IPS DF 4.7 (cell line): ENCODE data around the gene LAG3.
A peak's percentile ranks its signal among the peaks of the same experiment; 100 is the strongest.

Source experiments
- DNase-seq: peaks from one replicate; pipeline ENCODE4 v3.0.0-alpha.2; 2013; ENCODE audit warnings: low spot score; ENCODE audit errors: extremely low read depth

The LAG3 gene

DNA sequence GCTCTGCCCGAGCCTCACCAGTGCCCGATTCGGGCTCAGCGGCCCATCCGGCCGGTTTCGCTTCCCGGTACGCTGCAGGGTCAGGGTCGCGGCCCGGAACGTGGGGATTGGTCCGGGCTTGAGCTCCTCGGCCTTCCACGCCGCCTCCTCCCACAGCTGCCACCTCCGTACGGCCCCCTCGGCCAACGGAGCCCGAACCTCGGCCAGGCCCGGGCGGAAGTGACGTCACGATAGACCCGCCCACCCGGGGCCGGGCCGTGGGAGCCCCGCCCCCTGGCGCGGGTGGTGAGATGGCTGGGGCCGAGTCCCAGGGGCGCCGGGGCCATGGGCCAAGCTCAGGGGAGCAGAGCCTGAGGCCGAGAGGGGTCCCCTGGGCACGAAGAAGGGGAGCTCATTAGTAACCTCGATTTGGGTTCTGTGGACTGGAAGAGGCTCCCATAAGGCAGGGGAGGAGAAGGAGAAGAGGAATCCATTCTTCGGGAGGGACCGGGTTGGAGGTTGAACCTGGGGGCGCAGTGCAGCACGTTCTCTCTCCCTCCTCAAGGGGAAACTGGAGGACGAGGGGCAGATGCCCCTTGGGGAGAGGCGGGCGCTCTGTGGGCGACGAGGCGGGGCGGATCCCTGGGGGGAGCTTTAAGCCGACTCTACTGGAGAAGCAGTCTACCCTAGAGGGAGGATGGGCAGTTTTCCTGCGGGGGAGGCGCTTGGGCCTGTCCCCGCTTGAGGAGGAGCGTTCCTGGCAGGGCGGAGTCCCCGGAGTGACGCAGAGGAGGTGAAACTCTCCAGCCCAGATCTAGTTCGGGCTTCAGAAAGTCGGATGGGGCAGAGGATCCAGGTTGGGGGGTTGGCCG, 19.2 kb upstream of the LAG3 start, which contains the start of gene MLF2:
Gene MLF2, minus strand, starts transcription at position 221 of the 851 bp plus-strand sequence. CDS start 807 bp downstream, outside the sequence.
- no peak for DNase-seq

DNA sequence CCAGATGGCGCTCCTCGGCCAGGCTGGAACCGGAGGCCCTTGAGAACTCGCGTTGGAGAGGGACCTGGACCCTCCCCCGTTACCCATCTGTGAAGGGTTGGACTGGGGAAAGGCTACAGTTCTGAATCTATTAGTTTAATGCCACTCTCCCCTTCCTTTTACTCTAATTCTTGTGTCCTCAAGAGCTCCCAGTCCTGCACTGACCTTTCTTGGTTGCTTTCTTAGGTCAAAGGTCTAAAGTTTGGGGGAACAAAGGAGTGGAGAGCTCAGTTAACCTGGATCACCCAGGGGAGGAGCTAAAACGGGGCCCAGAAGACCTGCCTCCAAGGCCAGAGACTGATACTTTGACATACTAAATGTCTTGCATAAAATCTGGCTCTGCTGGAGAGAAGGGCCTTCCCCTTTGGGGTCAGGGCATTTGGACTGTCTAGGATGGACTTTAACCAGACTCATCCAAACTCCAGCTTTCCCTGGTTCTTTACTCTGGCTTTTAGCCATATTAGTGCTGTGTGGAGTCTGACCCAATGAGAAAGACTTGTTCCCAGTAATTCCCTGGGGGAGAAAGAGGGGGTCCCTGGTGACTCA, 18.5 kb upstream of the LAG3 start:
- no peak for DNase-seq

DNA sequence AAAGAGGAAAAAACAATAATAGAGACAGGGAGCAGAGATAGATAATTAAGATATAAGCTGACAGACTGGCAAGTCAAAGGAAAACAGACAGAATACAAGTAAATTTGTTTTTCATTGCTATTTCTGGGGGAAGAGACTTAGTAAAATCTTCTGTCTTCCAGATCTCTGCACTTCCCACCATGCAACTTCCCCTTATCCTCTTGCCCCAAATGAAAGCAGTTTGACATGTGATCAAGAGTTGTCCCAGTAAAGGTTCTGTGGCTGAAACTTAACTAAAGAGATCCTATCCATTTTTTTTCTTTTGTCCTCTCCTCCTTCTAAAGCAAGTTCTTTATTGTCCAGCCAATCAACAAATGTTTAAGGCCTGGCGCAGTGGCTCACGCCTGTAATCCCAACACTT, 17.9 kb upstream of the LAG3 start:
- DNase-seq, result no peak

DNA sequence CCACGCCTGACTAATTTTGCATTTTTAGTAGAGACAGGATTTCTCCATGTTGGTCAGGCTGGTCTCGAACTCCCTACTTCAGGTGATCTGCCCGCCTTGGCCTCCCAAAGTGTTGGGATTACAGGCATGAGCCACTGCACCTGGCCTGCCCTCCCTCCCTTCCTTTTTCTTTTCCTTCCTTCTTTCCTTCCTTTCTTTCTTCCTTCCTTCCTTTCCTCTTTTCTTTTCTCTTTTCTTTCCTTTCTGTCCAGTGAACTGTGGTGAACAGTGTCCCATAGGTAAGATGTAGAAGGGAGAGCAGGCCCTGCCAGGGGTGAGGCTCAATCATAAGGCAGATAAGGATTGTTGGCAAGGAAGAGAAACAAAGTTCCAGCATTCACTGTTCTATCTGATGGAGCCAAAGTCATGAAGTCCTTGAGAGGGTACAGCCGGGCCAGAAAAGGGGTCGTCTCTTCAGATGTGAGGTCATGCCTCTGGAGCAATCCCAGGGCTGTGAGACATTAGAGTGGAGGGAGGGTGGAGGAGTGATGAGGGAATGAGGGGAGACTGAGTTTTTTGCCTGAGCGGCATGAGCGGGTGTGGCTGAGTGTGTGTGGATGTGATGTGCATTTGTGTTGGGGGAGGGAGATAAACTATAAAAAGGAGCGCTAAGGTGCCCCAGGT, 15.2 kb upstream of the LAG3 start:
- no peak for DNase-seq

DNA sequence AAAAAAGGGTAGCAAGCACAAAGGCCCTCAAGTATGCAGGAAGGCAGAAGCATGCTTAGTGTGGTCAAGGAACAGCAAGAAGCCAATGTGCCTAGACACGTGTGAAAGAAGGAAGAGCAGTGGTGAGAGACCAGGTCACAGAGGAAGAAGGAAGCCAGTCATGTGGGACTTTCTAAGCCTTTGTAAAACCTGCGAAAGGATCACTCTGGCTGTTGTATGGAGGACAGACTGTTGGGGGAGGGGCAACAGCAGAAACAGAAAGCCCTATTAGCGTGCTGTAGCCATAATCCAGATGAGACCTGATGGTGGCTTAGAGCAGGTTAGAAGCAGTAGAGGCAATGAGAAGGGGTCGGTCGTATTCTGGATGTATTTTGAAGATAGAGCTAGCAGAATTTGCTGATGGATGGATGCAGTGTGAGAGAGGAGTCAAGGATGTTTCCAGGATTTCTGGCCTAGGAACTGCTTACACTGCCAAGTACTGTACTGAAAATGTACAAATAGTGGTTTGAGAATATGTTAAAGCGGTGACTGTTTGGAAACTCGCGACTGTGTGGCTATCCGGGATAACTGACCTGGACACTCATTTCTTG, 13.7 kb upstream of the LAG3 start:
- no peak for DNase-seq

DNA sequence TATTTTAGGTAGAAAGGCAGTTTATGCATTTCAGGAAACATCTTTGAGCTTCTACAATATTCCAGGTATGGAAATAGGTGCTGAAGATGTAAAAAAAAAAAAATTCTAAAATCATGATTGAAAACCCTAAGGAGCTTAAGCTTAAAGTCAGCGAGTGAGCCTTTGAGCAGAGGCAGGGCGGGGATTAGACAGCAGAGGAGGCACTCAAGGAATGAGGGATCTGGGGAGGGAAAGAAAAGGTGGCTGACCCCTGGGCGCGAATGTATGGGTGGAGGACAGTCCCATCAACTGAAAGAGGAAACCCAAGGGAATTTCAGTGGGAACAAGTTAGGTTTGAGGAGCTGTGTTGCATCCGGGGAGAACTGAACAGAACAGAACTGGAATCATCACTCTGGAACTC, 12.6 kb upstream of the LAG3 start:
- no peak for DNase-seq

DNA sequence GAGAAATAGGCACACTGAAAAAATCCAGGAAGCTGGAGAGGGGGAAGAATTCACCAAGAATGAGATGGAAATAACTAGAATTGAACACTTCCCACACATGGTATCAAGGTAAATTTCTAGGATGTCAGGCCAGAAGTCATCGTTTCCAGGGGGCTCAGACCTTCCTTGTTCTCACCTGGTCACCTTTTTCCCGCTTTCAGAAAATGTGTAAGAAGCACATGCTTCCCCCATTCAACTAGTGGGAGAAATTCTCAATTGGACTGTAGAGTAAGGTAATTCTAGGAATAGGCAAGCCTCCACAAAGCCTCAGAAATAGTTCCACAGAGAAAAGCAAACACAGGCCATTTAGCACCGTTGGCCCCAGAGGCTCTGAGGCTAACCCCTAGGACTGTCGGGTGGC, 8.9 kb upstream of the LAG3 start:
- no peak for DNase-seq

DNA sequence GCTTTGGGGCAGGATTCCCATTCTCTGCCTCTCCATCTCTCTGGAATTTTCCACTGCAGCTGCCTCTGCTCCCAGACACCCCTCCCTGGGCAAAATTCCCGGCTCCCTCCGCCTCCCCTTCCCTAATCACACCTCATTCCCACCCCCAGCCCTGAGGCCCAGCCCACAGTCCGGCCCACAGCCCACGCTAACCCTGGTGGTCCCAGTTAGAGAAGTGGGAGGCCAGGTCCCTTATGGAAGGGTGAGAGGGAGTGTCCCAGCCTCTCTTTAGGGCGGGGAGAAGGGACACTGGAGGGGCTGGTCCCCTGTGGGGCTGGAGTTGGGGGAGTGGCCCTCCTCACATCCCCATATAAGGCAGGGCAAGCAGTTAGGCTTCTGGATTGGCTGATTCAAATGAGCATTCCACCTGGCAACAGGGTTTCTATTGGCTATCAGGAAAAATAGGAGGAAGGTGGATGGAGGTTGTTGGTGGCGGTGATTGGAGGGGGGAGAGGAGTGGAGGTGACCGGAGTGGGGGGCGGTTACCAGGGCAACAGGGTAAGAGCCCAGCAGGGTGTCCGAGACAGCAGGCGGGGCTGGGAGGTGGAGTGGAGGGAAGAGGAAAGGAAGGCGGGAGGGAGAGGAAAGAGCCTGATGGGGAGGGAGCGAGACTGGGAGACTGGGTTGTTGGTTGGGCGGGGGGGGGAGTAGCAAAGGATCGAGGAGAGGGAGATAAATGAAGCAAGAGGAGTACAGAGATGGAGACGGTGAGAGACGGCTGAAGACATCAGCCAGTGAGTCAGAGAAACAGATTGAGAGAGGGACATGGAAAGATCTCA, 8.1 kb upstream of the LAG3 start:
- DNase-seq, result peak; percentile 99

DNA sequence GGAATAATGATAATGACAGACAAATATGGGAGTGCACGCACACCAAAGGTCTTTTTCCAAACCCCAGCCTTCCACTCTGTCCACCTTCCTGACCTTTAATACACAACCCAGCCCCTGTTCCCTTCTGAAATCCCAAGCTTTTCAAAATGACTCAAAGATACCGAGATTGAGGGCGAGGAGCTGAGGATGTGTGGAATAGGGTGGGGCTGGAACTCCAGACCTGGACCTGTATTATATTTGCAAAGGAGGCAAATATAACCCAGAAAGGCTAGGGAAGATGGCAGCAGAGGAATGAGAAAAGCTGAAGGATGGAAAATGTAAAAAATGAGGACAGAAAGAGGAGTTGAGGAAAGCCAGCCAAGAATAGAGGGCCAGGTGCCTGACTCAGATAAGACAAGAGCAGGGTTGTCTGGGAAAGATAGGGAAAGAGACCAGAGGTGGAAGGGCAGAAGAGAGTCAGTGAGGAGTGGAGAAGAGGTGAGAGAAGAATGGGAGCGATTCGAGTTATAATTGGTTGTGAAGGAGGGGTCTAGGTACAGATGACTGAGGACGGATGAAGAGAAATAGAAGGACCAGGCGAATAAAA, 7.2 kb upstream of the LAG3 start:
- DNase-seq, result no peak

DNA sequence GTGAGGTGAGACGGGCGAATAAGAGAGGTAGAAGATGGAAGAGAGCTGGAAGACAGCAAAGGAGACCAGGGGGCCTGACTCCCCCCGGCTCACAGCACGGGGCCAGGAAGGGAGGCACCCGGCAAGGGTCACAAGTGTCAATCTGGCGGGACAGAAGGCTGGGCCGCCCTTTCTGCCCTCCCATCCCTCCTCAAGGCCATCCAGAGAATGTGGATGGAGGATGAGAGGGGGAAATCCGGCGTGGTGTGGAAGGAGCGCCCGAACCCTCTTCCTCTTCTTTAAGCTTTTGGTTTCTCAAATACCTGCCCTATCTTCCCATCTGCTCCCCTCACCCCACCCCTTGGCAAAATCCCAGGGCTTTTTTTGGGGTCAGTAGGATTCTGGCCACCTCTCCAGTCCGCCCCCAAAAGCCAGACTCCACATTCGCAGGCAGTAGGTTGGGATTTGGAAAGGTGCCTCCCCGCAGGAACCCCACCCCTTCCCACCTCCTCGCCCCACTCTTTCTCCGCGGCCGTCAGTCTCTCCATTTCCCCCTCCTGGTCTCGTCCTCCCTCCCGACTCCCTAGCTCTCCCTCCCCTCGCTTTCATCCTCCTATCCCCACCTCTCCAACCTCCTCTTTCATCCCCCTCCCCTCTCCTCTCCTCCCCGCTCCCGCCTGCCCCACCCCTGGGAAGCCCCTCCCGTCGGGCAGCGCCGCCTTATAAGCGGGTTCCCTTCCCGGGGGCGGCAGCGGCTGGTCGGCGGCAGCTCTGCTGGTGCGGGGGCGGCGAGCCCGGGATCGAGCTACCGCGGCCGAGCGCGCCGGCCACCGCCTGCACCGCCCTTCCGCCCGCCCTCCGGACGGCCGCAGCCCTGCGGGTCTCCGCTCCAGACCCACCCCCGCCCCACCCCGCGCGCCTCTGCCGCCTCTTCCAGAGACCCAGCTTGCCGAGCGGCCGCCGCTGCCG, 6.4 kb upstream of the LAG3 start, which contains the start of gene PTMS:
Gene PTMS, plus strand, starts transcription at position 730 of the 948 bp plus-strand sequence. CDS start 343 bp downstream, outside the sequence.
- no peak for DNase-seq

DNA sequence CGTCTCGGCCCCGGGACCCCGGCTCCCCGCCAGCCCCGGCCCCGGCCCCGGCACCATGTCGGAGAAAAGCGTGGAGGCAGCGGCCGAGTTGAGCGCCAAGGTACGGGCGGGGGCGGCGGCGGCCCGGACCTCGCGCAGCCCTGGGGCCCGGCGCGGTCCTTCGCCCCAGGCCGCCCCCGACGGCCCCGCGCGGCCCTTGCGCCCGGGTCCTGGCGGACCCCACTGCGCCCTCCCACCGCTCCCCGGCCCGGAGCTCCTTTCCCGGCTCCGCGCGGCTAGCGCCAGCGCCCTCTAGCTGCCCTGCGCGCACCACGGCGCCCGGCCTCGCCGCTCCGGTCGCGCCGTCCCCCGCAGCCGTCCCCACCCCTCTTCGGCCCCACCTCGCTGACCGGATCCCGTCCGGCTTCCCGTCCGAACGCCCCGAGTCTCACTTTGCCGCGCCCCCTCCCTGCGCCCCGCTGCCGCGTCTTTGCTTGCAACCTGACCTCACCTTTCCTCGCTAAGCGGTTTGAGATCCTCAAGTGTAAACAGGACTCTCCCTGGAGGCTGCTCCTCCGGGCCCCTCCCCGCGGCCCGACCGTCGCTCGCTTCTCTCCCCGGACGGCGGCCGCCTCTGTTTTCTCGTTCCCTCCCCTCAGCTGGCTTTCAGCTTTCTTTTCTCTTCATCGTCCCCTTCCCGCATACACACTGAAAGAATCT, 5.5 kb upstream of the LAG3 start:
- no peak for DNase-seq

DNA sequence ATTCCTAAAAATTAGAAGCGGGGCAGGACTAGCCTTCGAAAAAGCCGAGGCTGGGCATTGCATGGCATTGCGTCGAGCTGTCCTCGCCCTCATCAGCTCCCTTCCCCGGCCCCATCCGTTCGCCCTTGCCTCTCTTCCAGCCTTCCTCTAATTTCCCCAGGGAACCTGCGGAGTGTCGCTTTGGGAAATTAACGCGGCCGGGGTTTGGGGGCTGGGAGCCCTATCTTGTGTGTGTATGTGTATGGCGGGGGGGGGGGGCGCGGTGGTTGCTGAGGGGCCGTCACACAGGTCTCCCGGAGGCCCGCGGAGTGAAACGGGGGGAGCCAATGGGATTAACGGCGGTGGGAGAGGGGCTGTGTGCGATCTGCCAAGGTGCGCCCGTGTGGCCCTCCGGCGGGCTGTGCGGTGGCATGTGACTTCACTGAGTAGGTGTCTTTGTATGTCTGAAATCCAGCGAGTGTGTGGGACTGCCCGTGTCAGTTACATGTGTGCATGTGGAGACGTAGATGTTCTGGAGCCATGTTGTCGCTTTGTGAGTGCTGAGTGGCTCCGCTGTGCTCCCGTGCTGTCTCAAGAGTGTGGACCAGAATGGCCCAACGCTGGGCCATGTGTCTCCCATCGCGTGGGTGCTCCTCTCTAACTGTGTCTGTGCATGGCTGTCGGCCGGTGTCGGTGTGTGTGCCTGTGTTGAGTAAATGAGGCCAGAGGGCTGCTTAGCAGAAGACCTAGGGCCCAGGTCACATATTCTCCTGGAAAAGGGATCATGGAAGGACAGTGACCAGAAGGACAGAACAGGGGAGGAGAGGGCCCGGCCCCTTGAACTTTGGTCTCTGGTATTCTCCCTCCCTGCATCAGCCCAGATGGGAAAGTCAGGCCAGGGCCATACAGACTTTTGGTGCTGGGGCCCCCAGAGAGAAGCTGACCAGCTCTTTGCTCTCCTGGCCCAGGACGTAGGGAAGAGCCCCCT, 4.7 kb upstream of the LAG3 start:
- no peak for DNase-seq

DNA sequence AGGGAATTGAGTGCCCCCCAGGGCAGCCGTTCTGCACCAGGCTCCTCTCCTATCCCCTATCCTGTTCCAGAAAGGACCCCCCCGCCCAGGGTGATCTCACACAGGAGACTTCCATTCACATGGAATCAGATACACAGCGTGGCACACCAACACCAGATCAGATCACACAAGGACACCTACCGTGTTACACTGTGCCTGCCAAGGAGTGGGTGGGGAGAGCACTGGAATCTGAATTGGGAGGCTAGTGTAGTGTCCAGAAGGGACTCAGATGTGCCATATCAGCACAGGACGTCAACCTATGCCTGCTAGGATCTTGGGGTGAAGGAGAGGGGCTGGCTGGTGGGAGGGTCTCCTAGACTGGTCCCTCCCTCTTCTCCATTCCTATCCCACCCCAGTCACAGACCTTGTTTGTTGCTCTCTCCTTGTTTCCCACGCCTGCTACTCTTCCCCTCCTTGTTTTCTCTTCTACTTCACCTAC, 3.8 kb upstream of the LAG3 start:
- DNase-seq, result no peak

DNA sequence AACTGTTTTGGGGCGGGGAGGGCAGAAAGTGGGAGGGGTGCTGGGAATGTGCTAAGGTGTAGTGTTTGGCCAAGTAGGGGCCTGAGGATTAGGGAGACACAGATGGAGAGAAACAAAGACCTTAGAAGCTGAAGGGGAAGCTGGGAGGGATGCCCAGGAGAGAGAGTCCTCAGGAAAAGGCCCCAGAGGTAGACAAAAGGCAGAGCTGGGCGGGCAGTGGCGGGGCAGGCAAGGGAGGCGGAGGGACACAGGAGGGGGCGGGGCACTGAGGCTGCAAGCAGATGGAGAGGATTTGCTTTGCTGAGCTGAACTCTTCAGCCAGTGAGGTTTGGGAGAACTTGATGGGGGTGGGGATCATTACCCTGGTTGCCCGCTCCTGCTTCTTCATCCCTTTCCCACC, 3.3 kb upstream of the LAG3 start:
- DNase-seq, result no peak

DNA sequence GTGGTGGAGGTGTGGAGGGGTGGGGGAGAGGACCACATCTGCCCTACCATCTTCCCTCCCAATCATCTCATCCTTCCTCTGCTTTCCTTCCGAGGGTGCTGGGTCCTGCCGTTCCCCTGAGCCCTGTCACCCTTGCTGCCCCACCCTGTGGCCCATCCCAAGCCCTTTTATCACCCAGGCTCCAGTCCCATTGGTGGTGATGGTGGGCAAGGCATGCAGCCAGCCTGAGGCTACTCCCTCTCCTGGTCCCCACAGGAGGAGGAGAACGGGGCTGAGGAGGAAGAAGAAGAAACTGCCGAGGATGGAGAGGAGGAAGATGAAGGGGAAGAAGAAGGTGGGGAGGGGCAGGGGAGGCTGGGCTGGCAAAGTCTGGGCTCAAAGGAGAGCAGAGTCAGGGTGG, 2.7 kb upstream of the LAG3 start:
- no peak for DNase-seq

DNA sequence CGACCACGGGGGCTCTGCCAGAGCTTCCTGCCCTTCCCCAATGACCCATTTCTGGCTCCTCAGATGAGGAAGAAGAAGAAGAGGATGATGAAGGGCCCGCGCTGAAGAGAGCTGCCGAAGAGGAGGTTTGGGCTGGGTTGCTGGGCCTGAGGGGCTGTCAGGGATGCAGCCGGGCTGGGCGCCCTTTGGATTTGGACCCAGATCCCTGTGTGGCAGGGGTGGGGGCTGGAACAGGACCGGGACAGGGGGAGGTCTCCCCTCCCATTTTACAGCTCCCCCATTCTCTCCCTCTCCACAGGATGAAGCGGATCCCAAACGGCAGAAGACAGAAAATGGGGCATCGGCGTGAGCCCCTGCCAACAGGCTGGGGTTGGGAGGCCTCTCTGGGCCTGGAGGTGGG, 2.2 kb upstream of the LAG3 start:
- no peak for DNase-seq

DNA sequence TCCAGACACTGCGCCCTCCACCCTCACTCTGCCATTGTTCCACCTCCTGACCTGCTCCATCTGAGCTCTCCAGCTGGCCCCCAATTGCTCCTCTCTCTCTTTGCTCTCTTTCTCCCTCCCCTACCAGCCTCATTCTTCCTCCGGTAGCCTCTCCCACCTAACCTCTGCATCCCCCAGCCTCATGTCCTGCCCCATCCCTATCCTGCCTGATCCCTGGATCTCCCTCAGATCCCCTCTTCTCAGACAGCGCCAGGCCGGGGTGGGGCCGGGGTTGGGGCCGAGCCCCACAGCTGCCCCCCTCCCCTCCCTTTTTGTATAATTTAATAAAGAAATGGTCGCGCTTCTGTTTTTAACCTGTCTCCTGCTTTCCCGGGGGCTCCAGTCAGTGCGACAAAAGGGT, 1.7 kb upstream of the LAG3 start:
- no peak for DNase-seq

DNA sequence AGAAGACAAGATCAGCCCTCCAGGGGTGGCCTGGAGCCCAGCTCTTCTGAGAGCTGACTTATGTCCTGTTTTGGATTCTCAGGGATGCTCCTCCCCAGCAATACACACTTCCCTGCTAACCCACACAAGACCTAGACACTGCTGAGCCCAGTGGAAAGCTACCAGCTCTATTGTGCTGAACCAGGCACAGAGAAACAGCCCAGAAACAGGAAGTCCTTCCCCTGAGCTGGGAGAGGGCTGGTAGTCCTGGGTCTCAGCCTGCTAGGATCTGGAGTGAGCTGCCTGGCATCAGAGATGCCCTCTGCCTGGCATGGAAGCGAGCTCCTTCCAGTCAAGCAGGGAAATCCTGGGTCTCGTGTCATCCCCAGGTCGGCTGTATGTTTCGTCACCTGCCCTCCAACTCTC, 1.2 kb upstream of the LAG3 start:
- no peak for DNase-seq
